IMR-90 (cell line): Measurements from ENCODE around the gene FMN1. TPM values are rescaled to one million over a fixed set of nuclear protein-coding genes. Genes with fewer than 3 reads are reported as not detected.

Source experiments
- ATAC-seq: fragments of 200-7000 bp; cut with Tn5 transposase; 2 replicates; pipeline ENCODE4 v1.9.1; 2020; ENCODE audit warnings: low read depth, mild to moderate bottlenecking, moderate library complexity
- BruUV-seq: library from RNA; stranded (reverse); fragments of 400-500 nt; replicated peaks from 2 replicates; lab custom pipeline; 2021; lab: Mats Ljungman, UMichigan
- CTCF ChIA-PET: fragments of 300-600 bp; formaldehyde crosslinking; extraction: SDS; loops from one replicate; lab custom pipeline; 2021; ENCODE audit warnings: antibody characterized with exemption; lab: Yijun Ruan, JAX
- POLR2A ChIA-PET: fragments of 300-600 bp; sonication (Branson Sonifier 250); formaldehyde crosslinking; loops from one replicate; lab custom pipeline; 2022; ENCODE audit warnings: antibody characterized with exemption; ENCODE audit not compliant: unreplicated experiment; lab: Charles Lee
- DNase-seq: peaks from one replicate; pipeline ENCODE4 v3.0.0; 2013
- H2AFZ ChIP-seq: replicated peaks from 2 replicates; pipeline ENCODE3; 2013; ENCODE audit warnings: low read length, mild to moderate bottlenecking; ENCODE audit not compliant: poor library complexity
- H2AK5ac ChIP-seq: 2 replicates; pipeline ENCODE4 v1.6.1; 2013; ENCODE audit warnings: low read depth, low read length, inconsistent platforms
- H2AK9ac ChIP-seq: replicated peaks from 2 replicates; pipeline ENCODE3; 2013; ENCODE audit warnings: mild to moderate bottlenecking, low read depth, low read length, moderate library complexity; ENCODE audit not compliant: poor library complexity
- H2BK120ac ChIP-seq: 2 replicates; pipeline ENCODE4 v1.6.1; 2013; ENCODE audit warnings: low read depth, low read length, inconsistent platforms
- H2BK15ac ChIP-seq: 3 replicates; pipeline ENCODE4 v1.6.1; 2013; ENCODE audit warnings: low read depth, low read length, inconsistent platforms
- H2BK20ac ChIP-seq: 2 replicates; pipeline ENCODE4 v1.6.1; 2013; ENCODE audit warnings: low read depth, mild to moderate bottlenecking, inconsistent platforms, low read length, moderate library complexity
- H2BK5ac ChIP-seq: 2 replicates; pipeline ENCODE4 v1.6.1; 2013; ENCODE audit warnings: mild to moderate bottlenecking, low read depth, low read length, inconsistent platforms; ENCODE audit not compliant: poor library complexity, severe bottlenecking
- H3K14ac ChIP-seq: replicated peaks from 2 replicates; pipeline ENCODE4 v1.6.1; 2013; ENCODE audit warnings: low read depth, low read length, inconsistent platforms
- H3K18ac ChIP-seq: 2 replicates; pipeline ENCODE4 v1.6.1; 2013; ENCODE audit warnings: low read depth, low read length, control low read depth
- H3K23ac ChIP-seq: 2 replicates; pipeline ENCODE4 v1.6.1; 2013; ENCODE audit warnings: low read depth, low read length, inconsistent platforms
- H3K27ac ChIP-seq: 2 replicates; pipeline ENCODE4 v1.5.1; 2013; ENCODE audit warnings: mild to moderate bottlenecking, control low read depth, low read length; ENCODE audit not compliant: insufficient read depth
- H3K27me3 ChIP-seq: 2 replicates; pipeline ENCODE4 v1.6.1; 2013; ENCODE audit warnings: low read length; ENCODE audit not compliant: control insufficient read depth, insufficient read depth
- H3K36me3 ChIP-seq: 2 replicates; pipeline ENCODE4 v1.6.1; 2013; ENCODE audit warnings: low read length, mixed read lengths; ENCODE audit not compliant: control insufficient read depth, insufficient read depth
- H3K4ac ChIP-seq: 2 replicates; pipeline ENCODE4 v1.6.1; 2013; ENCODE audit warnings: low read depth, low read length, inconsistent platforms
- H3K4me1 ChIP-seq: 2 replicates; pipeline ENCODE4 v1.6.1; 2013; ENCODE audit warnings: low read length, mixed read lengths; ENCODE audit not compliant: control insufficient read depth, insufficient read depth
- H3K4me2 ChIP-seq: 2 replicates; pipeline ENCODE4 v1.6.1; 2013; ENCODE audit warnings: low read depth, mild to moderate bottlenecking, control low read depth, low read length, moderate library complexity
- H3K4me3 ChIP-seq: 2 replicates; pipeline ENCODE4 v1.5.1; 2013; ENCODE audit warnings: low read depth, mild to moderate bottlenecking, control low read depth, low read length, moderate library complexity; ENCODE audit not compliant: insufficient read depth
- H3K56ac ChIP-seq: 2 replicates; pipeline ENCODE4 v1.6.1; 2013; ENCODE audit warnings: low read length, inconsistent platforms; ENCODE audit not compliant: insufficient read depth; ENCODE audit errors: extremely low read depth
- H3K79me1 ChIP-seq, 2 experiments: 2 replicates each; pipeline ENCODE4 v1.6.1; 2013; ENCODE audit warnings: low read length in 2 of 2, inconsistent platforms in 1 of 2, low read depth in 1 of 2
- H3K9ac ChIP-seq: 2 replicates; pipeline ENCODE4 v1.6.1; 2013; ENCODE audit warnings: low read depth, low read length, control low read depth
- H3K9me1 ChIP-seq: 2 replicates; pipeline ENCODE4 v1.6.1; 2013; ENCODE audit warnings: low read length, inconsistent platforms; ENCODE audit not compliant: insufficient read depth
- H3K9me3 ChIP-seq: 2 replicates; pipeline ENCODE4 v1.6.1; 2013; ENCODE audit warnings: low read length; ENCODE audit not compliant: control insufficient read depth, insufficient read depth
- H4K20me1 ChIP-seq: 2 replicates; pipeline ENCODE4 v1.6.1; 2013; ENCODE audit warnings: low read length, inconsistent platforms; ENCODE audit not compliant: insufficient read depth
- H4K5ac ChIP-seq: 2 replicates; pipeline ENCODE4 v1.6.1; 2013; ENCODE audit warnings: mild to moderate bottlenecking, low read depth, low read length, control low read depth
- H4K8ac ChIP-seq, 2 experiments: 2 replicates each; pipeline ENCODE4 v1.6.1; 2013; ENCODE audit warnings: low read depth in 2 of 2, low read length in 2 of 2, control low read depth in 1 of 2, inconsistent platforms in 1 of 2
- H4K91ac ChIP-seq: 2 replicates; pipeline ENCODE4 v1.6.1; 2013; ENCODE audit warnings: low read depth, low read length, inconsistent platforms; ENCODE audit not compliant: insufficient read depth
- BHLHE40 ChIP-seq: fragments of 150-350 bp; IDR thresholded peaks from 2 replicates; pipeline ENCODE4 v1.6.1; 2016; ENCODE audit warnings: mild to moderate bottlenecking, low read depth, low read length
- CEBPB ChIP-seq: IDR thresholded peaks from 2 replicates; pipeline ENCODE4 v1.6.1; 2012; ENCODE audit warnings: low read depth, low read length, improper control_type of control experiment
- CHD1 ChIP-seq: IDR thresholded peaks from 2 replicates; pipeline ENCODE4 v1.6.1; 2012; ENCODE audit warnings: low read depth, low read length, improper control_type of control experiment
- FOS ChIP-seq: fragments of 150-350 bp; IDR thresholded peaks from 2 replicates; pipeline ENCODE4 v1.6.1; 2016; ENCODE audit warnings: low read depth, low read length
- MAFK ChIP-seq: IDR thresholded peaks from 2 replicates; pipeline ENCODE4 v1.6.1; 2012; ENCODE audit warnings: low read depth, low read length, improper control_type of control experiment
- MAZ ChIP-seq: IDR thresholded peaks from 2 replicates; pipeline ENCODE4 v1.6.1; 2012; ENCODE audit warnings: low read depth, mild to moderate bottlenecking, low read length, improper control_type of control experiment, moderate library complexity, borderline replicate concordance
- MXI1 ChIP-seq: IDR thresholded peaks from 2 replicates; pipeline ENCODE4 v1.6.1; 2012; ENCODE audit warnings: low read depth, mild to moderate bottlenecking, low read length, moderate library complexity, borderline replicate concordance
- NFE2L2 ChIP-seq: fragments of 150-350 bp; IDR thresholded peaks from 2 replicates; pipeline ENCODE4 v1.6.1; 2016; ENCODE audit warnings: low read depth, mild to moderate bottlenecking, low read length
- POLR2A ChIP-seq: IDR thresholded peaks from 2 replicates; pipeline ENCODE4 v1.6.1; 2012; ENCODE audit warnings: mild to moderate bottlenecking, low read depth, low read length
- RAD21 ChIP-seq: IDR thresholded peaks from 2 replicates; pipeline ENCODE4 v1.6.1; 2012; ENCODE audit warnings: low read length, improper control_type of control experiment
- RCOR1 ChIP-seq: IDR thresholded peaks from 2 replicates; pipeline ENCODE4 v1.6.1; 2012; ENCODE audit warnings: mild to moderate bottlenecking, low read length, improper control_type of control experiment; ENCODE audit not compliant: insufficient replicate concordance
- RFX5 ChIP-seq: IDR thresholded peaks from 2 replicates; pipeline ENCODE4 v1.8.0; 2012; ENCODE audit warnings: low read depth, mild to moderate bottlenecking, low read length, moderate library complexity
- SMC3 ChIP-seq: fragments of 150-350 bp; IDR thresholded peaks from 2 replicates; pipeline ENCODE4 v1.6.1; 2016; ENCODE audit warnings: low read depth, mild to moderate bottlenecking, antibody characterized with exemption, low read length, moderate library complexity
- WGBS, 2 experiments: methylation state at CpG; one replicate each; pipeline versions ENCODE4 v1.1.5 to v1.1.7; 2013; ENCODE audit warnings: missing lambda C conversion rate in 2 of 2; ENCODE audit not compliant: insufficient read length in 1 of 2; ENCODE audit errors: extremely low coverage in 2 of 2; 5-methylcytosine and 5-hydroxymethylcytosine counted together
- dilution Hi-C: fragments of 300-500 bp; cut with HindIII; formaldehyde crosslinking; loops from one replicate; pipeline ENCODE4 v1.14.3; 2018; ENCODE audit warnings: low sequenced_read_pairs; ENCODE audit not compliant: unreplicated experiment
- in situ Hi-C: fragments of 300-500 bp; cut with MboI; formaldehyde crosslinking; loops from 3 replicates; pipeline ENCODE4 v1.14.3; 2019; ENCODE audit warnings: low sequenced_read_pairs, inconsistent platforms, mixed read lengths
- intact Hi-C: fragments of 100-400 bp; cut with micrococcal nuclease; formaldehyde crosslinking; loops from 2 replicates; pipeline ENCODE4 v1.10.0; 2022
- polyA plus RNA-seq, 3 experiments: library from polyadenylated mRNA; depleted of rRNA; stranded (reverse); fragments of >200 nt; gene quantifications; 2 replicates each; pipeline ENCODE4 v1.2.3, GENCODE V29; 2012; ENCODE audit warnings: low replicate concordance in 1 of 3
- total RNA-seq: library from RNA; depleted of rRNA; stranded (reverse); fragments of >200 nt; gene quantifications from 2 replicates; pipeline ENCODE4 v1.2.3, GENCODE V29; 2012
- TF ChIP-seq, protein P1 (sequence below): fragments of 150-350 bp; IDR thresholded peaks from 2 replicates; pipeline ENCODE4 v1.6.1; 2016; ENCODE audit warnings: low read depth, mild to moderate bottlenecking, low read length, moderate library complexity, borderline replicate concordance
- TF ChIP-seq, protein P2 (sequence below): conservative IDR thresholded peaks from 2 replicates; pipeline ENCODE4 v1.5.1; 2012; ENCODE audit warnings: mild to moderate bottlenecking, low read depth, low read length, improper control_type of control experiment
- TF ChIP-seq, protein P3 (sequence below): fragments of 150-350 bp; IDR thresholded peaks from 2 replicates; pipeline ENCODE4 v1.6.1; 2017; ENCODE audit warnings: mild to moderate bottlenecking, antibody characterized with exemption, low read length, low read depth

The FMN1 gene
- total and polyA plus RNA-seq, 2 of the 4 experiments (the other 2 are of a cell fraction): 7.3 to 17.6 TPM

DNA sequence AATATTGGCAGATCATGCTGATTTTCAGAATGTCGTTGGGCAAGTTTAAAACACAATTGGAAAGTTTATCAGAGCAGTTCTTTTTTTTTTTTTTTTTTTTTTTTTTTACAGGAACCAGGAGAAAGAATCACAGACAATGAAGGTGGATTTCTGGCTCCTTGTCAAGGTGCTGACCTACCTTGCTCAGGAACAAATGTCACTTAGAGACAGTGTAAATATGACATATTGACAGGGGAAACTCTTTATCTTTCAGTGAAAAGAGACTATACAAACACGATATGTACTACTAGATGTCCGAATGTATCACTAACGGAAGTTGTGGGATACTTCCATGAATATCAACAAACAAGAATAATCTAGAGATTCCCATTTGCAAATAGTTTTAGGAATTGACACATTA, 237.3 kb downstream of the FMN1 start:
- H3K4ac ChIP-seq: no peak overlapping the region; the same call in 1 of the 2 replicates
- BruUV-seq: no TSS peak
- in situ Hi-C loops (no loop called here), intact Hi-C loops (loop anchor here (2.0 kb wide), 1 partner anchor 112 kb away; no protein-coding TSS in a partner anchor), dilution Hi-C loops (no loop called here)
- H4K5ac ChIP-seq: peak overlapping the region; percentile 63
- H2AFZ ChIP-seq: no peak overlapping the region
- DNase-seq (no peak), ATAC-seq (no peak)
- no peak overlapping the region for H3K4me2 ChIP-seq
- peak overlapping the region; percentile 89 for H2BK5ac ChIP-seq
- peak overlapping the region; percentile 1; the same call in 1 of the 2 replicates for H3K23ac ChIP-seq
- no peak overlapping the region for H2AK9ac ChIP-seq
- H2BK15ac ChIP-seq: no peak overlapping the region; the same call in 2 of the 3 replicates
- peaks cover 31% of the 10 kb centered on the region for H3K4me1 ChIP-seq
- H3K9me3 ChIP-seq: no peaks in the 10 kb centered on the region
- 0 out of 2 replicates have a peak overlapping the region, but pooled peaks have one; percentile 29 for H3K27ac ChIP-seq
- H3K4me3 ChIP-seq: no peak overlapping the region
- H3K27me3 ChIP-seq: no peaks in the 10 kb centered on the region
- peaks cover 14% of the 10 kb centered on the region for H3K9me1 ChIP-seq
- H2BK120ac ChIP-seq: peak overlapping the region; percentile 88; the same call in 1 of the 2 replicates
- H2AK5ac ChIP-seq: no peak overlapping the region
- no peak overlapping the region for H3K14ac ChIP-seq
- ChIA-PET POLR2A (no interaction called here), CTCF (interaction anchor here (2.8 kb wide), 1 partner anchor 113 kb away, joined by 14 read pairs; no protein-coding TSS in a partner anchor)
- WGBS, 2 experiments: no CpG with 5 or more reads among the region's 4 CpGs
- no peak for TF ChIP-seq CEBPB
- TF ChIP-seq SMC3: no peak
- no peak for TF ChIP-seq CHD1
- TF ChIP-seq RAD21: no peak
- no peak for TF ChIP-seq BHLHE40
- no peak for TF ChIP-seq MAZ
- TF ChIP-seq POLR2A: no peak
- TF ChIP-seq RFX5: no peak
- TF ChIP-seq MXI1: no peak
- TF ChIP-seq, protein P1, sequence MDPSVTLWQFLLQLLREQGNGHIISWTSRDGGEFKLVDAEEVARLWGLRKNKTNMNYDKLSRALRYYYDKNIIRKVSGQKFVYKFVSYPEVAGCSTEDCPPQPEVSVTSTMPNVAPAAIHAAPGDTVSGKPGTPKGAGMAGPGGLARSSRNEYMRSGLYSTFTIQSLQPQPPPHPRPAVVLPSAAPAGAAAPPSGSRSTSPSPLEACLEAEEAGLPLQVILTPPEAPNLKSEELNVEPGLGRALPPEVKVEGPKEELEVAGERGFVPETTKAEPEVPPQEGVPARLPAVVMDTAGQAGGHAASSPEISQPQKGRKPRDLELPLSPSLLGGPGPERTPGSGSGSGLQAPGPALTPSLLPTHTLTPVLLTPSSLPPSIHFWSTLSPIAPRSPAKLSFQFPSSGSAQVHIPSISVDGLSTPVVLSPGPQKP: no peak
- TF ChIP-seq FOS: no peak
- TF ChIP-seq NFE2L2: no peak
- no peak for TF ChIP-seq MAFK
- TF ChIP-seq, protein P2, sequence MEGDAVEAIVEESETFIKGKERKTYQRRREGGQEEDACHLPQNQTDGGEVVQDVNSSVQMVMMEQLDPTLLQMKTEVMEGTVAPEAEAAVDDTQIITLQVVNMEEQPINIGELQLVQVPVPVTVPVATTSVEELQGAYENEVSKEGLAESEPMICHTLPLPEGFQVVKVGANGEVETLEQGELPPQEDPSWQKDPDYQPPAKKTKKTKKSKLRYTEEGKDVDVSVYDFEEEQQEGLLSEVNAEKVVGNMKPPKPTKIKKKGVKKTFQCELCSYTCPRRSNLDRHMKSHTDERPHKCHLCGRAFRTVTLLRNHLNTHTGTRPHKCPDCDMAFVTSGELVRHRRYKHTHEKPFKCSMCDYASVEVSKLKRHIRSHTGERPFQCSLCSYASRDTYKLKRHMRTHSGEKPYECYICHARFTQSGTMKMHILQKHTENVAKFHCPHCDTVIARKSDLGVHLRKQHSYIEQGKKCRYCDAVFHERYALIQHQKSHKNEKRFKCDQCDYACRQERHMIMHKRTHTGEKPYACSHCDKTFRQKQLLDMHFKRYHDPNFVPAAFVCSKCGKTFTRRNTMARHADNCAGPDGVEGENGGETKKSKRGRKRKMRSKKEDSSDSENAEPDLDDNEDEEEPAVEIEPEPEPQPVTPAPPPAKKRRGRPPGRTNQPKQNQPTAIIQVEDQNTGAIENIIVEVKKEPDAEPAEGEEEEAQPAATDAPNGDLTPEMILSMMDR: no peak
- TF ChIP-seq, protein P3, sequence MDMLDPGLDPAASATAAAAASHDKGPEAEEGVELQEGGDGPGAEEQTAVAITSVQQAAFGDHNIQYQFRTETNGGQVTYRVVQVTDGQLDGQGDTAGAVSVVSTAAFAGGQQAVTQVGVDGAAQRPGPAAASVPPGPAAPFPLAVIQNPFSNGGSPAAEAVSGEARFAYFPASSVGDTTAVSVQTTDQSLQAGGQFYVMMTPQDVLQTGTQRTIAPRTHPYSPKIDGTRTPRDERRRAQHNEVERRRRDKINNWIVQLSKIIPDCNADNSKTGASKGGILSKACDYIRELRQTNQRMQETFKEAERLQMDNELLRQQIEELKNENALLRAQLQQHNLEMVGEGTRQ: no peak
- no peak for TF ChIP-seq RCOR1
- H4K8ac ChIP-seq: peak overlapping the region; percentile 10 to 67; a peak in 3 of 4 replicates
- H3K79me1 ChIP-seq: peaks cover 28 to 76% of the 10 kb centered on the region in 2 experiments
- no peak overlapping the region; the same call in 1 of the 2 replicates for H3K56ac ChIP-seq
- peak overlapping the region; percentile 14; the same call in 1 of the 2 replicates for H2BK20ac ChIP-seq
- no peak overlapping the region for H4K91ac ChIP-seq
- H4K20me1 ChIP-seq: peaks cover 6% of the 10 kb centered on the region; the same call in 1 of the 2 replicates
- H3K18ac ChIP-seq: peak overlapping the region; percentile 96
- H3K9ac ChIP-seq: peak overlapping the region; percentile 32; the same call in 1 of the 2 replicates
- H3K36me3 ChIP-seq: no peaks in the 10 kb centered on the region
